ENCODE measurements around the gene IPO4.

DNA sequence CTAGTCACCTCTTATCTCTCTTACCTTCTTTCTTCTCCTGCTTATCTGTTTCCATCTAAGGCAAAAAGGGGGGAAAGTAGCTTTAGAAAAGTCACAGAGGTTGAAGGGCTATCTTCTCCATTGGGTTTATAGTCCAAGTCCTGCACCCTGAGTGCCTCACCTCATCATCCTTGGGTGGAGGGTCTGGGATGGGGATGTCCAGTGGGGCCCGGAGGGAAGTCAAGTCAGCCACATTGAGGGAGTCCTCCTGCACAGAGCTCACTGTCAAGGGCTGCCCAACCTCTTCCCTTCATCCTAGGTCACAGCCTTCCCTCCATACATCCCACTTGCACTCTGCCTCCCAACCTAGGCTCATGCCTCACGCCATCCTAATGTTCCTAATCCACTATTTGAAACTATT is 43.4 kb downstream of the IPO4 start:
- TF ChIP-seq, protein P1, sequence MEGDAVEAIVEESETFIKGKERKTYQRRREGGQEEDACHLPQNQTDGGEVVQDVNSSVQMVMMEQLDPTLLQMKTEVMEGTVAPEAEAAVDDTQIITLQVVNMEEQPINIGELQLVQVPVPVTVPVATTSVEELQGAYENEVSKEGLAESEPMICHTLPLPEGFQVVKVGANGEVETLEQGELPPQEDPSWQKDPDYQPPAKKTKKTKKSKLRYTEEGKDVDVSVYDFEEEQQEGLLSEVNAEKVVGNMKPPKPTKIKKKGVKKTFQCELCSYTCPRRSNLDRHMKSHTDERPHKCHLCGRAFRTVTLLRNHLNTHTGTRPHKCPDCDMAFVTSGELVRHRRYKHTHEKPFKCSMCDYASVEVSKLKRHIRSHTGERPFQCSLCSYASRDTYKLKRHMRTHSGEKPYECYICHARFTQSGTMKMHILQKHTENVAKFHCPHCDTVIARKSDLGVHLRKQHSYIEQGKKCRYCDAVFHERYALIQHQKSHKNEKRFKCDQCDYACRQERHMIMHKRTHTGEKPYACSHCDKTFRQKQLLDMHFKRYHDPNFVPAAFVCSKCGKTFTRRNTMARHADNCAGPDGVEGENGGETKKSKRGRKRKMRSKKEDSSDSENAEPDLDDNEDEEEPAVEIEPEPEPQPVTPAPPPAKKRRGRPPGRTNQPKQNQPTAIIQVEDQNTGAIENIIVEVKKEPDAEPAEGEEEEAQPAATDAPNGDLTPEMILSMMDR (IDR thresholded peaks at IDR 0.05): no peak
- TF ChIP-seq POLR2A (IDR thresholded peaks at IDR 0.05): no peak

Data from right lobe of liver (tissue), 4 donors.